HL-60 (cell line): Measurements from ENCODE around the gene BAD.

Experiments used
- DNase-seq, 2 experiments: peaks; one replicate each; pipeline ENCODE4 v3.0.0-alpha.2; 2010 to 2020; ENCODE audit warnings: low read depth in 1 of 2, low spot score in 1 of 2
- H3K27ac ChIP-seq: fragments of 250-450 bp; sonication (Bioruptor Pico); replicated peaks from 2 replicates; pipeline ENCODE4 v1.5.1; 2020; ENCODE audit warnings: mild to moderate bottlenecking, moderate library complexity
- H3K27me3 ChIP-seq: fragments of 250-450 bp; sonication (Bioruptor Pico); 2 replicates; pipeline ENCODE4 v1.5.1; 2021; ENCODE audit warnings: mild to moderate bottlenecking, moderate library complexity; ENCODE audit not compliant: insufficient read depth, poor library complexity, severe bottlenecking
- H3K4me3 ChIP-seq: replicated peaks from 2 replicates; pipeline ENCODE4 v1.5.1; 2011; ENCODE audit warnings: mild to moderate bottlenecking, control low read depth, low read length; ENCODE audit not compliant: insufficient read depth
- CTCF ChIP-seq: IDR thresholded peaks from one replicate; pipeline ENCODE4 v1.5.1; 2011; ENCODE audit warnings: low read length, control low read depth, inconsistent platforms; ENCODE audit not compliant: insufficient read depth
- GABPA ChIP-seq: IDR thresholded peaks from 2 replicates; pipeline ENCODE4 v1.6.1; 2012; ENCODE audit warnings: low read depth
- POLR2AphosphoS5 ChIP-seq: IDR thresholded peaks from 2 replicates; pipeline ENCODE4 v1.6.1; 2012; ENCODE audit warnings: low read depth
- REST ChIP-seq: IDR thresholded peaks from 2 replicates; pipeline ENCODE4 v1.6.1; 2012; ENCODE audit warnings: low read depth; ENCODE audit not compliant: insufficient replicate concordance
- SPI1 ChIP-seq: IDR thresholded peaks from 2 replicates; pipeline ENCODE4 v1.6.1; 2012; ENCODE audit warnings: low read depth, mild to moderate bottlenecking, borderline replicate concordance

The BAD gene

GRCh38 chr11:64232967-64233315 lies 51.5 kb downstream of the BAD start:
- Histone ChIP-seq H3K27me3 (no peaks in the 10 kb centered on the region), H3K4me3 (no peak overlapping the region), H3K27ac (no peak overlapping the region)
- no peak for TF ChIP-seq SPI1
- TF ChIP-seq GABPA, result no peak
- TF ChIP-seq REST, result no peak
- TF ChIP-seq CTCF, result no peak
- TF ChIP-seq POLR2AphosphoS5, result no peak
- DNase-seq, result no peak

GRCh38 chr11:64232182-64232966 lies 52.1 kb downstream of the BAD start:
- DNase-seq, result no peak
- Histone ChIP-seq H3K27ac (no peak overlapping the region), H3K27me3 (no peaks in the 10 kb centered on the region), H3K4me3 (no peak overlapping the region)
- TF ChIP-seq REST (no peak), GABPA (no peak), SPI1 (no peak)

GRCh38 chr11:64231546-64231945 lies 52.9 kb downstream of the BAD start:
- no peak for DNase-seq
- no peak for TF ChIP-seq REST
- no peak for TF ChIP-seq CTCF
- TF ChIP-seq SPI1, result no peak
- no peak for TF ChIP-seq POLR2AphosphoS5
- no peak for TF ChIP-seq GABPA
- H3K4me3 ChIP-seq, result no peak overlapping the region; the same call in 1 of the 2 replicates
- no peaks in the 10 kb centered on the region for H3K27me3 ChIP-seq
- H3K27ac ChIP-seq, result no peak overlapping the region
